SK-N-DZ (cell line): ENCODE measurements around the gene RECK.

Experiments
- DNase-seq: peaks from one replicate; pipeline ENCODE4 v3.0.0-alpha.2; 2015; ENCODE audit warnings: low spot score

RECK gene

GRCh38 chr9:36140086-36141084, 103.7 kb downstream of the RECK start:
- no peak for DNase-seq

DNA sequence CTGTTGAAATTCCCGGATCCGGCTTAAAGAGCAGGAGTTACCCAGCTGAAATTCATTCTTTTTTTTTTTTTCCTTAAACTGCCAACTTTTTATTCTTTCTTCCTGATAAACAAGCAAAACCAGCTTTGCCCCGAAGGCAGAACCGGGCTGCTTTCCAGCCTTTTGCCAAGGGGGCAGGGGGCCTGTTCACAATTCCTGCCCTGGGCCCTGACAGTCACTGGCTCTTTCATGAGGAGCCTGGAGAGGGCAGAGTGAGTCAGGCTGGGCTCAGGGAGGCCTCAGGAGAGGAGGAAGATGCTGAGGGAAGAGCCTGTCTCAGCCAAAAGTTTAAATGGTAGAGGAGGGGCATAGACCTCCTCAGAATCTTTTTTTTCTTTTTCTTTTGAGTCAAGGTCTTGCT, 104.6 kb downstream of the RECK start:
- DNase-seq: no peak

DNA sequence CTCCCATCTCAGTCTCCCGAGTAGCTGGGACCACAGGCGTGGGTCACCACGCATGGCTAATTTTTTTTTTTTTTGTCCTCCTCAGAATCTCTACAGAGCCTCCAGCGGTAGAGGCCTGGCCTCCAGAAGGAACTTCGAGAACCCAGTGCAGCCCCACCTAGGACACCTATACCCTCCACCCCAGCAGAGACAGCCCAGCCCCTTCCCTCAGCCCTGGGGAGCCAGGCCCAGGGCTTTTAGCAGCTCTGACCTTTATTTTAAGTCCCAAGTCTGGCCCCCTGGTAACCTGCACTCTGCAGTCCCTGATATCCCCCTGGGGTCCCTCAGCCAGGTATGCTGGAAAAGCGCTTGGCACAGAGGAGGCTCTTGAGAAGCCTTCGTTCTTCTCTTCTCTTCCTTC, 105.0 kb downstream of the RECK start:
- no peak for DNase-seq

DNA sequence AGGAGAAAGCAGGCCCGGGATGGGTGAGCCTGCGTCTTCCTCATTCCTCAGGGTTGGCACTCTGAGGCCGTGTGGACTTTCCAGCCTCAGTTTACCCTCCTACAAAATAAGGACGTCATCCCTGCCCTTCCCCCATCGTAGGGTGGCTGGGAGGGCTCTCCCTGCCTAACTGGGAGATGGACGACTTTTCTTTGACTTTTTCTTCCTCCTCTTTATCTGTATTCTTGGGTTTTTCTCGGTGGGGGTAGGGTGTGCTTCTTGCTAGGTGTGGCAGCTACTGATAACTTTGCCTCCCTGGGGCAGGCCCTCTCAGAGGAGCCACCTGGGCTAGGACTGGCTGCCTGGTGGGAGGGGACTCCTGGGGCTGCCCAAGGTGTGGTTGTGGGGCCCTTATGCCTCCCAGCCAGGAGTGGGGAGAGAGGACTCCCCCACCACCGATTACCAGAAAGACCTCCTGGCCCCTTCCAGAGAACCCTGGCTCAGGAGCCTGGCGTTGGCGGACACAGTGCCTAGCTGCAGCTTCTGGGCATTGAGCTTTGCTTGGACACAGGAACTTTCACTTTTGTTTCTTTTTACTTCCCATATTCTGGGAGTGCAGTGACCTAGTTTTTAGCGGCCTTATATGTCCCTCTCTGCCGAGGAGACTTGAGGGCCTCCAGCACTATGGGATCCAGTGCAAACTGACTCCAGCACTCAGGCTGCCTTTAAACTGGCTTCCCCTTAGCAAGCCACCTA, 106.0 kb downstream of the RECK start:
- DNase-seq: no peak

GRCh38 chr9:36143245-36143641, 106.5 kb downstream of the RECK start:
- no peak for DNase-seq

GRCh38 chr9:36144309-36145232, 107.9 kb downstream of the RECK start:
- no peak for DNase-seq

GRCh38 chr9:36145970-36146369, 109.3 kb downstream of the RECK start:
- no peak for DNase-seq

DNA sequence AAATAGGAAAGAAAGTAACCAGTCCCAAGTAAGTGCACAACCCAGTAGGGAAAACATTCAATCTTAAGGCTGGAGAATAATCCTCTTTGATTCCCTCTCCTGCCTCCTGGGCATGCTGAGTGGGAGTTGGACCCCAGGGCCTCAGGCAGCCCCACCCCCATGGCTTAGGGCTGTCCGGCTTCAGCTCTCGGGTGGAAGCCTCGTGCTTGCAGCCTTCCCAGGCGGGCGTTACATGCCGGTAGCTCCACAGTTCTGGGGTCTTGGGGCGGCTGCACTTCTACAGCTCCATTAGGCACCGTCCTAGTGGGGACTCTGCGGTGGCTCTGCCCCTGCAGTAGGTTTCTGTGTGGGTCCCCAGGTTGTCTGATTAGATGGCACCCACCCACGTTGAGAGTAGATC, 109.9 kb downstream of the RECK start:
- DNase-seq: no peak

GRCh38 chr9:36147441-36148175, 110.9 kb downstream of the RECK start:
- DNase-seq: no peak

DNA sequence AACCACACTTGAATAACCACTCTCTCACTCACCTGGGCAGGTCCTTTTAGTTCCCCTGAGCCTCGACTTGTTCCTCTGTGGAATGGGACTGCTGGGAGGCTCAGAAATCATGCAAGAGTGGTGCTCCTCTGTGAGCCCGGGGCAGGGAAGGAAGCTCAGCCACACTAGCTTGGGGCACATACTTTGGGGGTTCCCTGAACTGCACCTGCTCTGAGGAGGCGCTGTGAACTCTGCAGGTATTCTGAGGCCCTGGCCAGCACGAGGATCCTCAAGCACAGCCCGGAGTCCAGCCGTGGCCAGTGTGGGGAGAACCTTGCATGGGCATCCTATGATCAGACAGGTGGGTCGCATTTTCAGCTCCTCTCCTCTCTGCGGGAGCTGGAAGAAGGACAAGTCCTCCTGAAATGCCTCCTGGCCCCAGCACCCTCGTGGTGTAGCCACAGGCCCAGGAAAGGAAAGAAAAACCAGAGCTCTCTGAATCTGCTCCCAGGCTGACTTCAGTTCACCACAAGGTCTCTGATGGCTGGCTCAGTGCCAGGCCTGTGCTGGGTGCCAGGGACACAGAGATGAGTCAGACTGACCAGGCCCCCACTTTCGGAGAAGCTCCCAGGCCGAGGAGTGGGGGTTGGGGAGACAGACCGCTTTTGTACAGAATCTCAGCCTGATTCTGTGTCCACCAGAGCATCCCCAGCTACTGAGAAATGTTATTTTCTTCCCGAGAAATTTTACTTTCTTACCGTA, 111.8 kb downstream of the RECK start:
- no peak for DNase-seq

- DNase-seq: no peak
Measured at GRCh38 chr9:36149197-36149596, 112.5 kb downstream of the RECK start.

DNA sequence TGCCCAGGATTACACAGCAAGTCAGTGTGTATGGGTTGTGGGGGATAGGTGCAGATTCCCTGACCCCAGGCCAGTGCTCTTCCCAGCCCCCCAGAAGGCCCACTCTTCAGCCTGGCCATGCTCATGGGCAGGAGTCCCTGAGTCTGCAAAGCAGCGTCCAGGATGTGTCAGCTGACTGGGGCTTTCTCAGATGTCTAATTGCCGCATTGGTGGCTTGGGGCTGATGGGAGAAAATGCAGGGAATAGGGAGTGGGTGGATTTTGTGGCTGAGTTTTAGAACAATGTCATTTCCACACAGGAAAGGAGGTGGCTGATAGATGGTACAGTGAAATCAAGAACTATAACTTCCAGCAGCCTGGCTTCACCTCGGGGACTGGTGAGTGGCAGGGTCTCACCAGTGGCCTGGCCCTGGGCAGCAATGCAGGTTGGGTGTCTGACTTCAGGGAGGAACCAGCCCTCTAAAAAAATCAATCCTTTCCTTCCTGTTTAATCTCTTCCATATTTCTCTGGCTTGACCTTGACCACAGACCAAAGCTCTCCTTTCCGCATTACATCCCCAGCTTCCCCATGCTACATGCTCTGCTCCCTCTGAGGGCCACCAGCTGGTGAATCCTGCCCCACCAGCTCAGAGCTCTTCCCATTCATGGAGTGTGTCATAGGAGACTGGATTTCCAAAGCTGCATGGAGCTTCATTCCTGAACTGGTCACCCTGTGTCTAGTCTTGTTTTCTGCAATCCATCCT, 114.0 kb downstream of the RECK start:
- DNase-seq: no peak

- DNase-seq: no peak
Measured at GRCh38 chr9:36151316-36152210, 114.8 kb downstream of the RECK start.

DNA sequence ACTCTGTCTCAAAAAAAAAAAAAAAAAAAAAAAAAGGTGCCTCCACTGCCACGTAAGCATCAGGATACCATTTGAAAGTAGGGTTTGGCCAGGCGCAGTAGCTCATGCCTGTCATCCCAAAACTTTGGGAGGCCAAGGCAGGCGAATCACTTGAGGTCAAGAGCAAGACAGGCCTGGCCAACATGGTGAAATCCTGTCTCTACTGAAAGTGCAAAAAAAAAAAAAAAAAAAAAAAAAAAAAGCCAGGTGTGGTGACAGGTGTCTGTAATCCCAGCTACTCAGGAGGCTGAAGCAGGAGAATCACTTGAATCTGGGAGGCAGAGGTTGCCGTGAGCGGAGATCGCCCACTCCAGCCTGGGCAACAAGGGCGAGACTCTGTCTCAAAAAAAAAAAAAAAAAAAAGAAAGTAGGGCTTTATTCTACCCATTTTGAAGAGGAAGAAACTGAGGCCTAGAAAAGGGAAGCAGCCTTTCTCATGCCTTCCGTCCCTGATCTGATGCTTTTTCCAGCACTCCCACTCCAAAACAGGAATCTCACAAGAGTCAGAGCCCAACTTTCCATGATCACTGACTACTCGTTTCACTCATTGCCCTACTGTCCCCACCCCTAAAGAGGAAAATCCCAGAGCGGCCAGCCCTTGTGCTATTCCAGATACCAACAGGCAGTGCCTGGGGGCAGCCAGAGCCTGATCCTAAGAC, 116.2 kb downstream of the RECK start:
- no peak for DNase-seq

DNA sequence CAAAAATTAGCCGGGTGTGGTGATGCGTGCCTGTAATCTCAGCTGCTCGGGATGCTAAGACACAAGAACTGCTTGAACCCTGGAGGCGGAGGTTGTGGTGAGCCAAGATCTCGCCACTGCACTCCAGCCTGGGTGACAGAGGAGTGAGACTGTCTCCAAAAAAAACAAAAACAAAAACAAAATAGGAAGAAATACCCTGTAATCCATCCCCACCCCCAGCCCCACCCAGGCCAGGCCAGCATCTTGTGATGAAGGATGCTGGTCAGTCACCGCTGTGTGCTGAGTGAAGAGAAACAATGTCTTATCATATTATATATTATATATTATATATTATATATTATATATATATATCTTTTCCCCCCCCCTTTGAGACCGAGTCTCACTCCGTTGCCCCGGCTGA, 117.0 kb downstream of the RECK start:
- DNase-seq: no peak

GRCh38 chr9:36154331-36154952, 117.7 kb downstream of the RECK start:
- no peak for DNase-seq

DNA sequence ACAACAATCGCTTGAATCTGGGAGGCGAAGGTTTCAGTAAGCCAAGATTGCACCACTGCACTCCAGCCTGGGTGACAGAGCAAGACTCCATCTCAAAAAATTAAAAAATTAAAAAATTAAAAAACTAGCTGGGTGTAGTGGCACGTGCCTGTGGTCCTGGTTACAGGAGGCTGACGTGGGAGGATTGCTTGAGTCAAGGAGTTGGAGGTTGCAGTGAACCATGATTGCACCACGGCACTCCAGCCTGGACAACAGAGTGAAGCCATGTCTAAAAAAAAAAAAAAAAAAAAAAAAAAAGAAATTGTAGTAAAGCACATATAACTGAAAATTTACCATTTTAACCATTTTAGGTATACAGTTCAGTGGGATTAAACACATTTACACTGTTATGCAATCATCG, 119.4 kb downstream of the RECK start:
- DNase-seq: no peak
